Adrenal gland (tissue), 5 donors: ENCODE data around the gene BCOR.

Experiments
- CTCF ChIP-seq, 6 experiments: fragments of 450-650 bp in 4 of 6; fragments of 200-600 bp in 2 of 6; sonication (generic) in 1 of 6; IDR thresholded peaks; 1 replicate in 5 of 6; 2 replicates in 1 of 6; pipeline versions ENCODE4 v1.5.1 to v1.8.0; 2016 to 2021; ENCODE audit warnings: antibody characterized with exemption in 6 of 6, mild to moderate bottlenecking in 2 of 6, moderate library complexity in 1 of 6
- POLR2A ChIP-seq, 2 donors: fragments of 450-650 bp; IDR thresholded peaks; one replicate each; pipeline ENCODE4 v1.6.1; 2017; ENCODE audit warnings: antibody characterized with exemption in 2 of 2, mild to moderate bottlenecking in 2 of 2, moderate library complexity in 1 of 2
- donor health status: DM: no; HTN: no; CAD: no.

- no peak for TF ChIP-seq CTCF (IDR thresholded peaks at IDR 0.05)
- TF ChIP-seq POLR2A (IDR thresholded peaks at IDR 0.05) = no peak
Observed at GRCh38 chrX:40092808-40093435, 4.8 kb downstream of the BCOR start.
